Smooth muscle cell (in vitro differentiated cells): Measurements from ENCODE around the gene EXOC6B. TPM values are rescaled to one million over a fixed set of nuclear protein-coding genes. Genes with fewer than 3 reads are reported as not detected.
A peak's percentile ranks its signal among the peaks of the same experiment; 100 is the strongest.

ENCODE experiments used
- DNase-seq: peaks from one replicate; lab custom pipeline; 2025; ENCODE audit not compliant: unreplicated experiment; lab: John Stamatoyannopoulos, UW
- H2AFZ ChIP-seq: fragments of 200-600 bp; sonication (generic); 2 replicates; pipeline ENCODE4 v1.6.0; 2016; ENCODE audit warnings: antibody characterized with exemption, low read depth, mild to moderate bottlenecking
- H3F3A ChIP-seq: fragments of 200-600 bp; sonication (generic); 2 replicates; pipeline ENCODE4 v1.6.0; 2017; ENCODE audit warnings: antibody characterized with exemption, low read depth
- H3K27ac ChIP-seq: fragments of 200-600 bp; sonication (generic); 2 replicates; pipeline ENCODE4 v1.5.1; 2016; ENCODE audit warnings: low read depth, mild to moderate bottlenecking
- H3K27me3 ChIP-seq: fragments of 200-600 bp; sonication (generic); 2 replicates; pipeline ENCODE4 v1.6.1; 2016; ENCODE audit warnings: low read depth, mild to moderate bottlenecking
- H3K36me3 ChIP-seq: fragments of 200-600 bp; sonication (generic); 2 replicates; pipeline ENCODE4 v1.5.1; 2016; ENCODE audit warnings: low read depth
- H3K4me1 ChIP-seq: fragments of 200-600 bp; sonication (generic); 2 replicates; pipeline ENCODE4 v1.5.1; 2016; ENCODE audit warnings: low read depth
- H3K4me2 ChIP-seq: fragments of 200-600 bp; sonication (generic); 2 replicates; pipeline ENCODE4 v1.6.0; 2016; ENCODE audit warnings: mild to moderate bottlenecking
- H3K4me3 ChIP-seq: fragments of 200-600 bp; sonication (generic); 2 replicates; pipeline ENCODE4 v1.5.1; 2016; ENCODE audit warnings: mild to moderate bottlenecking
- H3K79me2 ChIP-seq: fragments of 200-600 bp; sonication (generic); 2 replicates; pipeline ENCODE4 v1.6.0; 2016; ENCODE audit warnings: low read depth, mild to moderate bottlenecking
- H3K9ac ChIP-seq: fragments of 200-600 bp; sonication (generic); 2 replicates; pipeline ENCODE4 v1.6.0; 2016; ENCODE audit warnings: low read depth
- H3K9me3 ChIP-seq: fragments of 200-600 bp; sonication (generic); replicated peaks from 2 replicates; pipeline ENCODE4 v1.5.1; 2016; ENCODE audit warnings: low read depth
- H4K20me1 ChIP-seq: fragments of 200-600 bp; sonication (generic); 2 replicates; pipeline ENCODE4 v1.6.0; 2016; ENCODE audit warnings: low read depth
- CTCF ChIP-seq: fragments of 200-600 bp; sonication (generic); IDR thresholded peaks from 2 replicates; pipeline ENCODE4 v1.5.1; 2017; ENCODE audit warnings: borderline replicate concordance, mild to moderate bottlenecking, antibody characterized with exemption; ENCODE audit not compliant: insufficient read depth, poor library complexity, severe bottlenecking
- WGBS: methylation state at CpG from one replicate; pipeline ENCODE4 v1.1.7; 2016; ENCODE audit warnings: low lambda C conversion rate; 5-methylcytosine and 5-hydroxymethylcytosine counted together
- polyA plus RNA-seq: library from polyadenylated mRNA; unstranded; fragments of >200 nt; fragmentation: Nextera tagmentation; extraction: Ambion mirVana; gene quantifications from 2 replicates; pipeline ENCODE4 v1.2.1, GENCODE V29; 2016
- total RNA-seq: library from RNA; depleted of rRNA; stranded (reverse); fragments of >200 nt; gene quantifications from 2 replicates; pipeline ENCODE4 v1.2.3, GENCODE V29; 2014

Gene EXOC6B
- total and polyA plus RNA-seq, 2 experiments from 2014 or later = 6.9 to 19.7 TPM

- TF ChIP-seq CTCF = no peak
- H3K79me2 ChIP-seq = no peaks in the 10 kb centered on the region
- H3K9ac ChIP-seq = no peak overlapping the region
- H3F3A ChIP-seq = no peaks in the 10 kb centered on the region
- no peak overlapping the region for H3K27ac ChIP-seq
- H4K20me1 ChIP-seq = peaks cover 22% of the 10 kb centered on the region
- no peak overlapping the region for H3K4me2 ChIP-seq
- H3K36me3 ChIP-seq = no peaks in the 10 kb centered on the region
- H3K27me3 ChIP-seq = no peaks in the 10 kb centered on the region
- H3K4me1 ChIP-seq = no peaks in the 10 kb centered on the region
- no peak for DNase-seq
- H3K4me3 ChIP-seq = no peak overlapping the region
- H2AFZ ChIP-seq = no peak overlapping the region
- H3K9me3 ChIP-seq = no peaks in the 10 kb centered on the region
- 93% methylated on average over 1 of the region's 1 CpG for WGBS
These were observed 549.5 kb downstream of the EXOC6B start for GRCh38 chr2:72276356-72276755.

- H3K9ac ChIP-seq = no peak overlapping the region
- 94% methylated on average over 2 of the region's 2 CpGs for WGBS
- H3K4me2 ChIP-seq = no peak overlapping the region
- peaks cover 22% of the 10 kb centered on the region for H4K20me1 ChIP-seq
- H3F3A ChIP-seq = no peaks in the 10 kb centered on the region
- no peaks in the 10 kb centered on the region for H3K36me3 ChIP-seq
- no peak for DNase-seq
- no peaks in the 10 kb centered on the region for H3K27me3 ChIP-seq
- peak overlapping the region; percentile 10 for H3K4me3 ChIP-seq
- H3K4me1 ChIP-seq = no peaks in the 10 kb centered on the region
- H3K27ac ChIP-seq = no peak overlapping the region
- H3K9me3 ChIP-seq = no peaks in the 10 kb centered on the region
- TF ChIP-seq CTCF = no peak
- no peak overlapping the region for H2AFZ ChIP-seq
- H3K79me2 ChIP-seq = no peaks in the 10 kb centered on the region
These were observed 550.7 kb downstream of the EXOC6B start for GRCh38 chr2:72275084-72275483.

- Histone ChIP-seq H3K4me2 (no peak overlapping the region), H3K9ac (no peak overlapping the region), H3K4me1 (no peaks in the 10 kb centered on the region), H3K79me2 (no peaks in the 10 kb centered on the region), H2AFZ (no peak overlapping the region), H3K27me3 (no peaks in the 10 kb centered on the region), H3K27ac (no peak overlapping the region), H4K20me1 (peaks cover 24% of the 10 kb centered on the region), H3K9me3 (no peaks in the 10 kb centered on the region), H3K4me3 (peak overlapping the region; percentile 10), H3F3A (no peaks in the 10 kb centered on the region), H3K36me3 (no peaks in the 10 kb centered on the region)
- no peak for DNase-seq
- no peak for TF ChIP-seq CTCF
- WGBS = 71% methylated on average over 4 of the region's 4 CpGs
These were observed 551.4 kb downstream of the EXOC6B start for GRCh38 chr2:72274380-72274797.

- no peaks in the 10 kb centered on the region for H3F3A ChIP-seq
- no peak overlapping the region for H3K9ac ChIP-seq
- no peak for TF ChIP-seq CTCF
- no peak overlapping the region for H3K4me2 ChIP-seq
- no peaks in the 10 kb centered on the region for H3K79me2 ChIP-seq
- H2AFZ ChIP-seq = no peak overlapping the region
- no peaks in the 10 kb centered on the region for H3K9me3 ChIP-seq
- WGBS = 72% methylated on average over 1 of the region's 1 CpG
- no peaks in the 10 kb centered on the region for H3K36me3 ChIP-seq
- DNase-seq = no peak
- H3K27ac ChIP-seq = no peak overlapping the region
- peaks cover 24% of the 10 kb centered on the region for H4K20me1 ChIP-seq
- no peaks in the 10 kb centered on the region for H3K27me3 ChIP-seq
- no peak overlapping the region for H3K4me3 ChIP-seq
- H3K4me1 ChIP-seq = no peaks in the 10 kb centered on the region
These were observed 552.4 kb downstream of the EXOC6B start for GRCh38 chr2:72273384-72273783.
